T-helper 9 cell (primary cell): ENCODE measurements around the gene ADGRE3.
A peak's percentile ranks its signal among the peaks of the same experiment; 100 is the strongest.

ENCODE experiments used
- DNase-seq: peaks from one replicate; pipeline ENCODE4 v3.0.0-alpha.2; 2020
- total RNA-seq, 2 donors: gene quantifications; one replicate each; lab custom pipeline; 2026; lab: John Stamatoyannopoulos, UW

Gene ADGRE3
- 0 to 0.07 reads per million in 2 donors for total RNA-seq

GRCh38 chr19:14674764-14675163 lies at the start of gene ADGRE3:
Gene ADGRE3 (minus strand): TSS chr19:14674844. CDS start chr19:14674770, 74 bp downstream.
- no peak for DNase-seq

GRCh38 chr19:14722127-14722526 lies 47.5 kb upstream of the ADGRE3 start:
- DNase-seq = no peak

GRCh38 chr19:14719162-14719561 lies 44.5 kb upstream of the ADGRE3 start:
- no peak for DNase-seq

GRCh38 chr19:14718522-14719116 lies 44.0 kb upstream of the ADGRE3 start:
- DNase-seq = no peak

GRCh38 chr19:14715841-14716240 lies 41.2 kb upstream of the ADGRE3 start:
- no peak for DNase-seq

- no peak for DNase-seq
Measured at GRCh38 chr19:14704450-14704849, 29.8 kb upstream of the ADGRE3 start.

GRCh38 chr19:14703833-14704232 lies 29.2 kb upstream of the ADGRE3 start:
- DNase-seq = no peak

GRCh38 chr19:14700711-14701375 lies 26.2 kb upstream of the ADGRE3 start:
- DNase-seq = no peak

GRCh38 chr19:14699641-14700040 lies 25.0 kb upstream of the ADGRE3 start:
- no peak for DNase-seq

GRCh38 chr19:14695471-14695870 lies 20.8 kb upstream of the ADGRE3 start:
- DNase-seq = no peak

GRCh38 chr19:14694641-14695266 lies 20.1 kb upstream of the ADGRE3 start:
- no peak for DNase-seq

- peak; percentile 98 for DNase-seq
Measured at GRCh38 chr19:14689598-14690503, 15.2 kb upstream of the ADGRE3 start, which contains the start of gene ZNF333. Gene ZNF333 (plus strand): TSS chr19:14690048. CDS start chr19:14693492, 3,444 bp downstream.

- DNase-seq = peak; percentile 10
Measured at GRCh38 chr19:14686411-14686810, 11.8 kb upstream of the ADGRE3 start.

- DNase-seq = no peak
Measured at GRCh38 chr19:14683439-14683838, 8.8 kb upstream of the ADGRE3 start.

- no peak for DNase-seq
Measured at GRCh38 chr19:14682084-14682483, 7.4 kb upstream of the ADGRE3 start.

- no peak for DNase-seq
Measured at GRCh38 chr19:14678199-14678598, 3.6 kb upstream of the ADGRE3 start.

GRCh38 chr19:14677464-14677863 lies 2.8 kb upstream of the ADGRE3 start:
- no peak for DNase-seq

GRCh38 chr19:14676762-14677161 lies 2.1 kb upstream of the ADGRE3 start:
- DNase-seq = no peak

- no peak for DNase-seq
Measured at GRCh38 chr19:14673088-14673487, 1.6 kb downstream of the ADGRE3 start.

- no peak for DNase-seq
Measured at GRCh38 chr19:14672188-14672872, 2.3 kb downstream of the ADGRE3 start.

- DNase-seq = no peak
Measured at GRCh38 chr19:14670408-14670807, 4.2 kb downstream of the ADGRE3 start.

- DNase-seq = no peak
Measured at GRCh38 chr19:14669940-14670339, 4.7 kb downstream of the ADGRE3 start.
